ENCODE measurements around the gene ZSCAN5B.

DNA sequence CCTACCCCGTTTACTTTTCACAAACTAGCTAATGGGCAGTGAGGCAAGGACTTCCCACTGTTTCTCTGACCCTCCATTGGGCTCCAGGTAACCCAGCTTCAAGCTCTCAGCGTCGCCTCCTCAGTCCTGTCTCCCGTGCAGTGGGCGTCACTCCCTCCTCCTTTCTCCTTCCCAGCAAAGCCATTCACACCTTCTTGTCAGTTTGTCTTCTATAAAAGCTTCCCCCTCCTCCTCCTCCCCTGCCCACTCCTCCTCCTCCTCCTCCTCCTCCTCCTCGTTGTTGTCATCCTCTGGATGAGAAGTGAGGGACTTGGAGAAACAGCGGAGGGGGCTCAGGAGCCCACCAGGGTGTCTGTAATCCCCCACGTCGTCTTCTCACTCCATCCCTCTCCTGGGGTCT lies 23.5 kb downstream of the ZSCAN5B start:
- TF ChIP-seq EZH2 (IDR thresholded peaks at IDR 0.05; ENCODE audit: borderline replicate concordance, insufficient read depth, low read depth, low read length, poor library complexity, severe bottlenecking) (no peak), CTCF (IDR thresholded peaks at IDR 0.05) (no peak)

Data from B cell (primary cell).